Measurements from ENCODE around the gene TMEM238L. TPM values are rescaled to one million over a fixed set of nuclear protein-coding genes. Genes with fewer than 3 reads are reported as not detected.

Gene TMEM238L
- total and polyA plus RNA-seq, 3 donors from 2014 or later, result not detected

- intact Hi-C loops (cut with DNase I; ENCODE audit: low total_unique reads), result no loop called here
- no peaks in the 10 kb centered on the region for H3K36me3 ChIP-seq (ENCODE audit: low read depth, missing control alignments)
Observed at GRCh38 chr17:10775740-10776356, 28.1 kb downstream of the TMEM238L start.

GRCh38 chr17:10775058-10775457, 28.8 kb downstream of the TMEM238L start:
- no peaks in the 10 kb centered on the region for H3K27me3 ChIP-seq
- no peak for TF ChIP-seq POLR2A (IDR thresholded peaks at IDR 0.05)
- TF ChIP-seq CTCF (IDR thresholded peaks at IDR 0.05), result no peak
- H3K9me3 ChIP-seq, result no peaks in the 10 kb centered on the region
- peak overlapping the region; percentile 10 to 60 for H3K27ac ChIP-seq
- no peak for DNase-seq
- intact Hi-C loops (cut with DNase I; ENCODE audit: low total_unique reads), result no loop called here
- H3K36me3 ChIP-seq (ENCODE audit: low read depth, missing control alignments), result no peaks in the 10 kb centered on the region
- H3K4me1 ChIP-seq, result peaks cover 12% of the 10 kb centered on the region
- H3K4me3 ChIP-seq, result no peak overlapping the region
- 85 to 99% methylated on average over 4 of the region's 4 CpGs for WGBS, 2 donors

More at GRCh38 chr17:10775740-10776356, 28.1 kb downstream of the TMEM238L start:
- H3K9me3 ChIP-seq, result no peaks in the 10 kb centered on the region
- H3K4me3 ChIP-seq, result no peak overlapping the region
- DNase-seq, result no peak
- WGBS, 2 donors, result 58 to 71% methylated on average over 5 of the region's 5 CpGs
- peaks cover 12% of the 10 kb centered on the region for H3K4me1 ChIP-seq
- TF ChIP-seq POLR2A (IDR thresholded peaks at IDR 0.05) (no peak), CTCF (IDR thresholded peaks at IDR 0.05) (no peak)
- H3K27ac ChIP-seq, result peak overlapping the region; percentile 10 to 60
- H3K27me3 ChIP-seq, result no peaks in the 10 kb centered on the region

GRCh38 chr17:10773391-10773790, 30.5 kb downstream of the TMEM238L start:
- no peaks in the 10 kb centered on the region for H3K9me3 ChIP-seq
- DNase-seq, result no peak
- H3K27ac ChIP-seq, result no peak overlapping the region
- no peaks in the 10 kb centered on the region for H3K27me3 ChIP-seq
- H3K4me3 ChIP-seq, result no peak overlapping the region
- WGBS, 2 donors, result 64 to 83% methylated on average over 2 of the region's 2 CpGs
- H3K4me1 ChIP-seq, result peaks cover 12% of the 10 kb centered on the region
- no peaks in the 10 kb centered on the region for H3K36me3 ChIP-seq (ENCODE audit: low read depth, missing control alignments)
- intact Hi-C loops (cut with DNase I; ENCODE audit: low total_unique reads), result no loop called here
- no peak for TF ChIP-seq POLR2A (IDR thresholded peaks at IDR 0.05)
- no peak for TF ChIP-seq CTCF (IDR thresholded peaks at IDR 0.05)

- Histone ChIP-seq H3K36me3 (ENCODE audit: low read depth, missing control alignments) (no peaks in the 10 kb centered on the region), H3K27ac (peak overlapping the region in 1 of 2 donors; percentile 36), H3K27me3 (no peaks in the 10 kb centered on the region), H3K4me3 (no peak overlapping the region), H3K4me1 (peaks cover 12% of the 10 kb centered on the region), H3K9me3 (no peaks in the 10 kb centered on the region)
- peak; percentile 86 for DNase-seq
- intact Hi-C loops (cut with DNase I; ENCODE audit: low total_unique reads), result no loop called here
- TF ChIP-seq CTCF (IDR thresholded peaks at IDR 0.05) (peak; percentile 65 to 87 (median 78)), POLR2A (IDR thresholded peaks at IDR 0.05) (no peak)
- 49 to 58% methylated on average over 9 of the region's 9 CpGs for WGBS, 2 donors
Observed at GRCh38 chr17:10772425-10773380, 31.2 kb downstream of the TMEM238L start.
